Esophagus muscularis mucosa (tissue), 4 donors: ENCODE measurements around the gene MOCS3. TPM values are rescaled to one million over a fixed set of nuclear protein-coding genes. Genes with fewer than 3 reads are reported as not detected.

Source experiments
- DNase-seq: peaks from one replicate; pipeline ENCODE4 v3.0.0-alpha.2; 2017; ENCODE audit errors: extremely low spot score
- H3K27ac ChIP-seq, 4 donors: fragments of 200-600 bp; sonication (generic); replicated peaks in 1 of 4; 1 replicate in 3 of 4; 2 replicates in 1 of 4; pipeline ENCODE4 v1.5.1; 2016 to 2019; ENCODE audit warnings: mild to moderate bottlenecking in 1 of 4
- H3K27me3 ChIP-seq, 4 donors: fragments of 200-600 bp; sonication (generic); one replicate each; pipeline versions ENCODE4 v1.5.1 to v1.6.0; 2016 to 2019
- H3K36me3 ChIP-seq, 4 donors: fragments of 200-600 bp; sonication (generic); one replicate each; pipeline ENCODE4 v1.5.1; 2016 to 2019
- H3K4me1 ChIP-seq, 4 donors: fragments of 200-600 bp; sonication (generic); one replicate each; pipeline ENCODE4 v1.5.1; 2016 to 2019
- H3K4me3 ChIP-seq, 4 donors: fragments of 200-600 bp; sonication (generic); 1 replicate in 2 of 4; 2 replicates in 2 of 4; pipeline ENCODE4 v1.5.1; 2016 to 2019; ENCODE audit warnings: mild to moderate bottlenecking in 4 of 4, moderate library complexity in 1 of 4
- H3K9me3 ChIP-seq, 4 donors: fragments of 200-600 bp; sonication (generic); 1 replicate in 3 of 4; 2 replicates in 1 of 4; pipeline ENCODE4 v1.5.1; 2016 to 2019
- EP300 ChIP-seq: sonication (generic); formaldehyde crosslinking; IDR thresholded peaks from one replicate; pipeline ENCODE4 v1.6.1; 2017; ENCODE audit warnings: antibody characterized with exemption
- POLR2A ChIP-seq: fragments of 450-650 bp; IDR thresholded peaks from one replicate; pipeline ENCODE4 v1.6.1; 2017; ENCODE audit warnings: antibody characterized with exemption, moderate library complexity, mild to moderate bottlenecking, low read depth
- POLR2AphosphoS5 ChIP-seq, 2 donors: sonication (generic); formaldehyde crosslinking; IDR thresholded peaks; one replicate each; pipeline ENCODE4 v1.6.1; 2017; ENCODE audit warnings: antibody characterized with exemption in 2 of 2
- WGBS: methylation state at CpG from one replicate; pipeline ENCODE4 v1.1.5; 2018; 5-methylcytosine and 5-hydroxymethylcytosine counted together
- intact Hi-C: fragments of 100-400 bp; cut with DNase I; formaldehyde crosslinking; loops from one replicate; pipeline ENCODE4 v1.15.1; 2023
- total RNA-seq, 4 donors: library from RNA; depleted of rRNA; stranded (reverse); fragments of >200 nt; gene quantifications; one replicate each; pipeline versions ENCODE4 v1.1.0 to v1.2.1, GENCODE V29; 2016
- TF ChIP-seq, protein P1 (sequence below), 3 experiments: fragments of 200-600 bp in 2 of 3; fragments of 450-650 bp in 1 of 3; sonication (generic) in 2 of 3; IDR thresholded peaks; one replicate each; pipeline ENCODE4 v1.5.1; 2017 to 2019; ENCODE audit warnings: antibody characterized with exemption in 3 of 3, mild to moderate bottlenecking in 2 of 3, moderate library complexity in 1 of 3

The MOCS3 gene
- total RNA-seq, 4 donors from 2014 or later: 2.9 to 6.2 (median 4.2) TPM

- intact Hi-C loops: loop anchor here (10.0 kb wide), 1 partner anchor 614 kb away; no protein-coding TSS in a partner anchor
- Histone ChIP-seq H3K4me3 (no peak overlapping the region), H3K27me3 (peaks cover 0 to 71% (median 9%) of the 10 kb centered on the region in 4 donors), H3K27ac (peak overlapping the region in 3 of 4 donors; percentile 27 to 28 (median 27)), H3K9me3 (no peaks in the 10 kb centered on the region), H3K4me1 (peaks cover 0 to 13% (median 9%) of the 10 kb centered on the region in 4 donors), H3K36me3 (no peaks in the 10 kb centered on the region)
- WGBS: 46% methylated on average over 24 of the region's 26 CpGs
- TF ChIP-seq, protein P1, sequence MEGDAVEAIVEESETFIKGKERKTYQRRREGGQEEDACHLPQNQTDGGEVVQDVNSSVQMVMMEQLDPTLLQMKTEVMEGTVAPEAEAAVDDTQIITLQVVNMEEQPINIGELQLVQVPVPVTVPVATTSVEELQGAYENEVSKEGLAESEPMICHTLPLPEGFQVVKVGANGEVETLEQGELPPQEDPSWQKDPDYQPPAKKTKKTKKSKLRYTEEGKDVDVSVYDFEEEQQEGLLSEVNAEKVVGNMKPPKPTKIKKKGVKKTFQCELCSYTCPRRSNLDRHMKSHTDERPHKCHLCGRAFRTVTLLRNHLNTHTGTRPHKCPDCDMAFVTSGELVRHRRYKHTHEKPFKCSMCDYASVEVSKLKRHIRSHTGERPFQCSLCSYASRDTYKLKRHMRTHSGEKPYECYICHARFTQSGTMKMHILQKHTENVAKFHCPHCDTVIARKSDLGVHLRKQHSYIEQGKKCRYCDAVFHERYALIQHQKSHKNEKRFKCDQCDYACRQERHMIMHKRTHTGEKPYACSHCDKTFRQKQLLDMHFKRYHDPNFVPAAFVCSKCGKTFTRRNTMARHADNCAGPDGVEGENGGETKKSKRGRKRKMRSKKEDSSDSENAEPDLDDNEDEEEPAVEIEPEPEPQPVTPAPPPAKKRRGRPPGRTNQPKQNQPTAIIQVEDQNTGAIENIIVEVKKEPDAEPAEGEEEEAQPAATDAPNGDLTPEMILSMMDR (IDR thresholded peaks at IDR 0.05): peak; percentile 59 to 81 (median 60)
- TF ChIP-seq EP300 (no peak), POLR2AphosphoS5 (IDR thresholded peaks at IDR 0.05) (no peak), POLR2A (no peak)
- no peak for DNase-seq
These were observed 22.5 kb downstream of the MOCS3 start for GRCh38 chr20:50980851-50981713.

DNA sequence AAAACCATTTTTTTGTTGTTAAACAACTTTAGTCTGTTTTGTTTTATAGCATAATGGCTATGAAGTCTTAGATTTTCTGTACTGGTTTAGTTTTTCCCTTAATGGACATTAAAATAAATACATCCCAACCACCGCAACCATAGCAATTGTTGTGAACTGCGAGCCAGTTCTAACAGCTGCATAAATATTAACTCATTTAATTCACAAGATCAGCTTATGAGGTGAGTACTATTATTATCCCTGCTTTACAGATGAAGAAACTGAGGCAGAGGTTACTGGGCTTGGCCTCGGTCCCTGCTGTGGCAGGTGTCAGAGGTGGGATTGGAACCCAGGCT, 23.1 kb downstream of the MOCS3 start:
- H3K27ac ChIP-seq: no peak overlapping the region
- no peak for TF ChIP-seq EP300
- TF ChIP-seq POLR2A: no peak
- TF ChIP-seq, protein P1 (IDR thresholded peaks at IDR 0.05): no peak
- TF ChIP-seq POLR2AphosphoS5 (IDR thresholded peaks at IDR 0.05): no peak
- H3K4me3 ChIP-seq: no peak overlapping the region
- DNase-seq: no peak
- no peaks in the 10 kb centered on the region for H3K9me3 ChIP-seq
- 95% methylated on average over 3 of the region's 3 CpGs for WGBS
- H3K27me3 ChIP-seq: peaks cover 0 to 70% (median 9%) of the 10 kb centered on the region in 4 donors
- H3K36me3 ChIP-seq: no peaks in the 10 kb centered on the region
- peaks cover 0 to 13% (median 9%) of the 10 kb centered on the region in 4 donors for H3K4me1 ChIP-seq
- intact Hi-C loops: loop anchor here (2.0 to 10.0 kb wide), 2 partner anchors 325 to 613 kb away; no protein-coding TSS in a partner anchor

DNA sequence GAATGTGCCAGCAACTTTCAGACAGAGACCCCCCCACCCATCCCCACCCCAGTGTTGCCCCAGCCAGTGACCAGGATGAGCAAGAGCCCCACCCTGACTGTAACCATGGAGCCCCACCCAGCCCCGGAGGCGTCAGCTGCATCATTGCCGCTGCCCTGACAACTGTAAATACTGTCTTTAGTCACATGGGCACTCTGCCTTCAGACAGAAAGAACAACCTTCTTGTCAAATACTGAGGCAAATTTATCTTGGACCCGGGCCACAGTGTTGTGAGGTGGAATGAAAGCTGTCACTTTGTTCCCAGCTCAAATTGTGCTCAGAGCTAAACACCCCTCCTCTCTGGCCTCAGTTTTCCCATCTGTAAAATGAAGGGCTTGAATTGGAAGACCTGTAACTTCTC, 23.7 kb downstream of the MOCS3 start:
- Histone ChIP-seq H3K27ac (no peak overlapping the region), H3K4me3 (no peak overlapping the region), H3K36me3 (no peaks in the 10 kb centered on the region), H3K9me3 (no peaks in the 10 kb centered on the region), H3K4me1 (peaks cover 0 to 14% (median 9%) of the 10 kb centered on the region in 4 donors), H3K27me3 (peaks cover 0 to 63% (median 11%) of the 10 kb centered on the region in 4 donors)
- TF ChIP-seq EP300 (no peak), POLR2AphosphoS5 (IDR thresholded peaks at IDR 0.05) (no peak), POLR2A (no peak)
- TF ChIP-seq, protein P1 (IDR thresholded peaks at IDR 0.05): no peak
- no peak for DNase-seq
- 10% methylated on average over 4 of the region's 4 CpGs for WGBS
- intact Hi-C loops: loop anchor here (2.0 to 10.0 kb wide), 2 partner anchors 324 to 612 kb away; no protein-coding TSS in a partner anchor

DNA sequence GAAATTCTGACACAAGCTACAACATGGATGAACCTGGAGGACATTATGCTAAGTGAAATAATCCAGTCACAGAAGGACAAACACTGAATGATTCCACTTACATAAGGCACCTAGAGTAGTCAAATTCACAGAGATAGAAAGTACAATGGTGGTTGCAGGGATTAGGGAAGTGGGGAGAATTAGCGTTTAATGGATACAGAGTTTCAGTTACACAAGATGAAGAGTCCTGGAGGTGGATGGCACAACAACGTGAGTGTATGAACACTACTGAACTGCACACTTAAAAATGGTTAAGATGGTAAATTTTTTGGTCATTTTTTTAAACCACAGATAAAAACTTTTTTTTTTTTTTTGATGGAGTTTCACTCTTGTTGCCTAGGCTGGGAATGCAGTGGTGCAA, 24.7 kb downstream of the MOCS3 start:
- intact Hi-C loops: loop anchor here (2.0 to 10.0 kb wide), 2 partner anchors 323 to 611 kb away; no protein-coding TSS in a partner anchor
- Histone ChIP-seq H3K27ac (no peak overlapping the region), H3K4me3 (no peak overlapping the region), H3K27me3 (peaks cover 0 to 53% (median 11%) of the 10 kb centered on the region in 4 donors), H3K4me1 (peaks cover 0 to 20% (median 11%) of the 10 kb centered on the region in 4 donors), H3K9me3 (no peaks in the 10 kb centered on the region), H3K36me3 (no peaks in the 10 kb centered on the region)
- 55% methylated on average over 2 of the region's 2 CpGs for WGBS
- DNase-seq: no peak
- TF ChIP-seq POLR2A (no peak), EP300 (no peak), POLR2AphosphoS5 (IDR thresholded peaks at IDR 0.05) (no peak)
- TF ChIP-seq, protein P1 (IDR thresholded peaks at IDR 0.05): no peak
